ENCODE results near the gene NLRP6.
"Not testable (repeated sequence)": the region's sequence is repeated elsewhere in the genome, so short reads cannot be mapped to it uniquely, and the experiment has no call there.

NLRP6 gene

DNA sequence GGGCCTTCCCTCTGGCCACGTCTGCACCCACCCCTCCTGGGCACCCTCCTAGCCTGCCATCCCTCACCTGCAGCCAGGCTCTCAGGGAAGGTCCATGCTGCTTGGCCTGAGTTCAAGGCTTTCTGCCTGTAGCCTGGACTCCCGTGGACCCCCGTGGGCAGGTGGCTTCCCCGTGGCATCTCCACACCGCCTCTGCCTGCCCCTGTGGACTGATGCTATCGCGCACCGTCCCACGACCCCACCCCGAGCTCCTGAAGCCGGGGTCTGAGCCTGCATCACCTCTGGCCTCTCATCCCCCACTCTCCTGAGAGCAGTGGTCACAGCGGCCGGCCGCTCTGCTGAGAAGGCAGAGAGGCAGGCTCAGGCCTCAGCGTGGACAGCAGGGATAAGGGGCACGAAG lies 16.6 kb downstream of the NLRP6 start:
- no peak for DNase-seq

DNA sequence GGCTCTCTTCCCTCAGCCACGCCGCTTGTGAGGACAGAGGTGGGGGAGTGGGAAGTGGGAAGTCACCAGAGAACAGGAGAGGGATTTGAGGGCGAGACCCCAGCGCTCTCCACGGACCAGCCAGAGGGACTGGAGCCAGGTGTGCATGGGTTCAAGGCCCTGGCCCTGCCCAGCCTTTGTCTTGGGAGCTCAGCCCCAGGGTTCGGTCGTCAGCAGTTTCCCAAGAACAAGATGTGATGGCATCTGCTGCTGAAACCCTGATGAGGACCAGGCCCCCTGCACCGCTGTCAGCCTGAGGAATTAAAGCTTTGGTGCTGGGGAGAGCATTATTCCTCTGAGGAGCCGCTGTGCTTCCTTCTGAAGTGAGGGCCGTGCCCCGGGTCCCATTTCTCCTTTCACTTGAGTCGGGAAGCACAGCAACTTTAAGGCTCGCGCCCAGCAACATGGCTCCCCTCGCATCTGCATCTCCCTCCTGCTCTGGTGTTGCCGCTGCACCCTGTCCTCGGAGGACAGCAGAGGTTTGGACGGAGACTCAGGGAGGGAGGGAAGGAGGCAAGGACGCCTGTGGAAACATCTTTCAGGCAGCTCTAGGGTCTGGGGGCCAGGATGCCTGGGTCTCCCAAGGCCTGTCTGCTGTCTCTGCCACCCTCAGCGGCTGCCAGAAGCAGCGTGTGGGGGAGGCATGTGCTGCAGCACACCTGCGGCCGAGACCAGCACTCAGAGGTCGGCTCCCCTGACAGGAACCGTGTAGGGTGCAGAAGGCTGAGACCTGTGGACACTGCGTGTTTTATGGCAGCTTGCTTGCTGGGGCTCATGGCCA lies 17.4 kb downstream of the NLRP6 start:
- no peak for DNase-seq

DNA sequence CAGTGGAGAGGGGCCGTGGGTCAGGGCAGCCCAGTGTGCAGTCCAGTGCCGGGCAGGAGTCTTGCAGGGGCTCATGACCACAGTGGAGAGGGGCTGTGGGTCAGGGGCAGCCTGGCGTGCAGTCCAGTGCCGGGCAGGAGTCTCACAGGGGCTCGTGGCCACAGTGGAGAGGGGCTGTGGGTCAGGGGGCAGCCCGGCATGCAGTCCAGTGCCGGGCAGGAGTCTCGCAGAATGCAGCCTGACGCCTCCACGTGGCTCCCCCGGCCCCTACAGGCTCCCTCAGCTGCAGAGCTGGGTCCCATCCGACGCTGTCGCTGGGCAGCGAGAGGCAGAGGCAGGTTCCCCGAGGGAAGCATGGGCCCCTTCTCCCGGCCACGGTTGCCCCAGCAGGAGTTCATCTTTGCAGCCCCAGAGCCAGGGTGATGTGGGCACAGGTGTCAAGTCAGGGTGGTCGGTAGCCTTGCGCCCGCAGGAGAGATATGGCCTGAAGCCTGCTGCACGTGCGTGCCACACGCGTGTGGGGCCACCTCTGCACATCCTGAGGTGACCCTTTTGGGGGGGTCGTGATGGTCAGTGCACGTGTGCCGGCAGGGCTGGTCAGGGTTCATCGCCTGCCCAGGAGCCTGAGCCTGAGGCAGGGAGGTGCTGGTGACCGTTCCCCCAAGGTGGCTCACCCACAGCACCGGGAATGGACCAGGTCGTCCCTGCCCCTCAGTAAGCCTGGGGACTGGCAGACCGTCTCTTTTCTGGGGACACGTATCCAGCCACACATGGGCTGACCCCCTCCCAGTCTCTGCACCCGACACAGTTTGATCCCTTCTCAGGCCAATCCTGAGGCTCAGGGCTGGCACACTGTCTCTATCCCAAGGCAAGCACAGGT lies 18.2 kb downstream of the NLRP6 start:
- DNase-seq: no peak

DNA sequence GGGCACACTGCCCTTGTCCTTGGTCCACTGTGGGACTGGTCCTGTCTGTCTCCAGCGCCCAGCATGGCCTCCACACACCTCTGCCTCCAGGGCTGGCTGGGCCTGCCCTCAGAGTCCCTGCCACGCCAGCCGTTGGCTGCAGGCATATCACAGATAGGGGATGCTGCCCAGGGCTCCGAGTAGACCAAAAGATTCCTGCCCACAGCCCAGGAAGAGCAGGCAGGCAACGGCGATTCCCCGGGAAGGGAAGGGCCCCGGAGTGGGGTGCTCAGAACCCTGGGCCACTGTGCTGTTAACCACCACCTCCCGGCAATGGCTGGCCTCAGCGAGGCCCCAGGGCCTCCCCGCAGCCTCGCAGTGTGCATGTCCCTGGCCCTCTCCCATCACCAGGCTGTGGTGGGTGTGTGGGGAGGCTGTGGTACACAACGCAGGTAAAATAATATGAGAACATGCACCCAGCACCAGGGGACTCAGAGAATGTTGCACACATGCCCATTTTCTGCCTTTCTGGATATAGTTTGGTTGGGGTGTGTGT lies 18.9 kb downstream of the NLRP6 start:
- no peak for DNase-seq

DNA sequence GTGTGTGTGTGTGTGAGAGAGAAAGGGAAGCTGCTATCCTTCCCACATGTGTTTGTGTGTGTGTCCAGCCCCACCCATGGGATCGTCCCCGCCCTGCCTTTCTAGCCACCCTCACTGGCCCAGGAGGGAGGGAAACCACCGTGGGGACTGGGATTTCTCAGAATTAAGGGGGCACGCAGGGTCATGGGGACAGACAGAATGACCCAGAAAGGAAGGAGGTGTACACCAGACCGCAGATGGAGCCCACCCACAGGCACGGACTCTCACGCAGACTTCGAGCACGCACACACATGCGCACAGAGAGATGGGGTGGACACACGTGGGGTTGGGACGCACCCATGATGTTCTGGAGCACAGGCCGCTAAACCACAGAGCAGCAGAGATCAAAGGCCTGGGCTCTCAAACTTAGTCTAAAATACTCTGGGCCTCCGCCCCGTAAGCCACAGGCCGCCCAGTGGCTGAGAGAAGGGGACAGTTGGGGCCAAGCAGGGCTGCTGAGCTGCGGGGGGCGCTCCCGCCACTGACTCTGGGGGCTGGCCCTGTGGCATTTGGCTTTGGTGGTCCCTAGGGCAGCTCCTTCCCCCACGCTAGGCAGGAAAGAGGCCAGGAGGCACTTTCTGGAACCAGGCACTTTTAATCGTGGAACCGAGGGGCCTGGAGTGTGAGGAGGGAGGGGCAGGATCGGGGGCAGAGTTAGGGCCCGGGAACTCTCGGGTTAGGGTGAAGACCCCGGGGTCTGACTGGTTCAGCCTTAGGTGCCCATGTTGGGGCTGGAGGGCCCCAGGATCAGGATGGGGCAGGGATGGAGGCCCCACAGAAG lies 19.6 kb downstream of the NLRP6 start:
- DNase-seq: no peak

DNA sequence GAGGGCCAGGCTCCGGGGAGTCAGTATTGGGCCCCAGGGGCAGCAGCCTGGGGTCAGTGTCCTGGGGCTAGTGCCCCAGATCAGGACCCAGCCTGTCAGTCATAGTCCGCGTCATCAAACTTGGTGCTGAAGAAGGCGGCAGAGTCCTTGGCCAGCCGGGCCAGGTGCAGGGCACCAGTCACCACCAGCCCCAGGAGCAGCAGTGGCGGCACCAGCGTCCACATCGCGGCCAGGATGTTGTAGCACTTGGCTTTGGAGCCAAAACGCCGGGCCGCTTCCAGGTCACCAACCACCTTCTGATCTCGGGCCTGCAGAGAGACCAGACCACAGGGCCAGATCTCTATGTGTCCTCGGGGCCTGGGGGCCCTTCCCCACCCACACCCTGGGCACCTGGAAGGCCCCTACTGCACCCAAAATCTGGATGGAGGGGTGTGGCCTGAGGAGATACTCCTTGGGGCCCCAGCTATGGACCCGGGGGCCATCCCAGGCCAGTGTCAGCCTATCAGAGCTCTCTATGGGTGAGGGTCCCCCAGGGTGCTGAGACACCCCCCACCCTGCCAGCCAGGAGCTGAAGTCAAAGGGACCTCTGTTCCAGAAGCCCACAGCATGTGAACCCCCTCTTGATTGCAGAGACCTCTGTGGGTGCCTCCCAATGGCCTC lies 20.3 kb downstream of the NLRP6 start:
- DNase-seq: no peak

DNA sequence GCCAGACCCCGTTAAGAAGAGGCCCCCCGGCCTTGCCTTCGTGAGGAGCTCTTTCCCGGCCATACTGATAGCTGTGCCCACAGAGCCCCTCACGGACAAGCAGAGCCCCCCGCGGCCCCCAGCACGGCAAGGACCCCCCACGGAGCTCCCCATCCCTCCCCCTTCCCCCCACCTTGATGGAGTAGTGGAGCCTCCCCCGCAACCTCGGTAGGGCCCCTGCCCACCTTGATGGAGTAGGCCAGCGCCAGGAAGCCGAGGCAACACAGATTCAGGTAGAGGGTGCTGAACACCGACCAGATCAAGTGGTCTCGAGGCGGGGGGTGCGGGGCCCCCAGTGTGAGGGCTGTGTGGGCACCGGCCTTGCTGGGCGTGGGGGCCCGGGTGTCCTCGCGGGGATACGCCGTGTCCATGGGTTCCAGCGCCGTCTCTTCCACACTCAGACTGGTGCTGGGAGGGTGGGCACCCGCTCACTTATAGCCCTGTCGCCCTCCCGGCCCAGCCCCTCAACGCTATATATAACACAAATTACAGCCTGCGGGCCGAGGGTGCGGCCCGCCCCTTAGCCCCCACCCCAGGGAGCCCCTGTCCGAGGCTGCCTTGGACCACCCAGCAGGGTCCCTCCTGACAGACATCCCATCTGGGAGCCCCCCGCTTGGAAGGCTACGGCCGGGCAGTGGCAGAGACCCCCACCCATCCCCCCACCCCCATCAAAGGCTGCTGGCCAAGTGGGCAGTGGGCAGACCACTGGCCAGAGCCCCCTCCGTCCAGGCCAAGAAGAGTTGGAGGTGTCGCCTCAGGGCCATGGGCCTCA lies 21.1 kb downstream of the NLRP6 start, which contains the start of gene IFITM5:
TSS of gene IFITM5 (minus strand) at position 446 of the 811 bp plus-strand sequence. CDS start at position 410, 36 bp downstream.
- DNase-seq: no peak

DNA sequence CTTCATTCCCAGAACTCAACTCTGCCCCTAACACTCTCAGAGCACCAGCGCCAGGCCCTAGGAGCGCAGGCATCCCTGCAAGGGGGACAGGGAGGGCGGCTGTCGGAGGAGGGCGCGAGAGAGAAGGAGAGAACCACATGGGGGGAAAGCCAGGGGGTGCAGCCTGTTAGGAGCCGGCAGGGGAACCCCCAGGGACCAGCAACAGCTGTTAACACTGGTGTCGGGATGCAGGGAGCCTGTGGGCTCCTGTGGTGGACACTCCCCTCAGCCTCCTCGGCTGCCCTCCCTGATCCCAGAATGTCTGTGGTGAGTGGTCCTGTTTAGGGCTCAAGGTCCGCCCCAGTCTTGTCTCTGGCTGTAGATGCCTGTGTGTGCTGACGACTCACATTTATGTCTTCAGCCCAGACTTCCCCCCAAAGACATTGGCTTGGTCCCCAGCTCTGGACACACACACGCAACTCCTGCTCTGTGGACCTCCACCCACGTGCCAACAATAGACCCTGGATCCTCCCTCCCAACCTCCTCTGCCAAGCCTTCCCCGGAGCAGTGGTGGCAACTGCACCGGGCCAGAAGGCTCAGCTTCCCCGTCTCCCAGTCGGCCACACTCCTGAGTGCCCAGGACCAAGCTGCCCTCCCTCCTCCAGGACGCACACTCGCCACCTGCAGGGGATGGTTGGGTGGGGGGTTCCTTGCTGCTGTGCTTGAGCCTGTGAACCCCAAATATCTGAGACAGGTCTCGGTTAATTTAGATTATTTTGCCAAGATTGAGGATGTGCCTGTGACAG lies 21.9 kb downstream of the NLRP6 start:
- no peak for DNase-seq

DNA sequence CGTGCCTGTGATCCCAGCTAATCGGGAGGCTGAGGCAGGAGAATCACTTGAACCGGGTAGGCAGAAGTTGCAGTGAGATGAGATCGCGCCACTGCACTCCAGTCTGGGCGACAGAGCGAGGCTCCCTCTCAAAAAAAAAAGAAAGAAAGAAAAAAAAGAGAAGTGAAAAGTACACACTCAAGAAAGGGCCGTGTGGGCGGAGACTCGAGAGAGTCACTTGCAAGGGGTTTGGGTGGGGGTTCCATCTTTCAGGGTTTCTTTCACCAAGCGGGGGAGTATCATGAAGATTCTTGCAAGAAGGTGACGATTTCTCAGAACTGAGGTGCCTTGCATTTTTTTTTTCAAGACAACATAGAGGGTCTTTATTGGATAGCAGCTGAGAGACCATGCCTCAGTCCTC lies 25.2 kb downstream of the NLRP6 start:
- DNase-seq: no peak

DNA sequence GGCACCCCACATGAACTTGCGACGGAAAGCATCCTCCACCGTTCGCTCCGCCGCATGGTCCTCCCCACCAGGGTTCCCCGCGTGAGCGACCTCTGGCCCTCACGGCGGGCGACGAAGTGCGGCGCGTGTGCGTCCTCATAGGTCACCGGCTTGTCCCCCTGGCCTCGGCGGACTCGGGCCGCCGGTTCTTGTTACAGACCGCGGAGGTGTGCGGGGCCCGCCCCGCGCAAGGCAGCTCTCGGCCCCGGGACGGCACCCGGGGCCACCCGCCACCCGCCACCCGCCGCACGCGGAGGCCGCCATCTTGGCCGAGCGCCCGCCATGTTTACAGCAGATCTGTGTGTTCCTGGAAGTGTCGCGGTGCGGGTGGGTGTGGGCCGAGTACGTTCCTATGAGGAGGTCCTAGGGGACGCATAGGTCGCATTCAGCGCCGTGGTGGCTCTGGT lies 25.9 kb downstream of the NLRP6 start:
- DNase-seq: no peak

DNA sequence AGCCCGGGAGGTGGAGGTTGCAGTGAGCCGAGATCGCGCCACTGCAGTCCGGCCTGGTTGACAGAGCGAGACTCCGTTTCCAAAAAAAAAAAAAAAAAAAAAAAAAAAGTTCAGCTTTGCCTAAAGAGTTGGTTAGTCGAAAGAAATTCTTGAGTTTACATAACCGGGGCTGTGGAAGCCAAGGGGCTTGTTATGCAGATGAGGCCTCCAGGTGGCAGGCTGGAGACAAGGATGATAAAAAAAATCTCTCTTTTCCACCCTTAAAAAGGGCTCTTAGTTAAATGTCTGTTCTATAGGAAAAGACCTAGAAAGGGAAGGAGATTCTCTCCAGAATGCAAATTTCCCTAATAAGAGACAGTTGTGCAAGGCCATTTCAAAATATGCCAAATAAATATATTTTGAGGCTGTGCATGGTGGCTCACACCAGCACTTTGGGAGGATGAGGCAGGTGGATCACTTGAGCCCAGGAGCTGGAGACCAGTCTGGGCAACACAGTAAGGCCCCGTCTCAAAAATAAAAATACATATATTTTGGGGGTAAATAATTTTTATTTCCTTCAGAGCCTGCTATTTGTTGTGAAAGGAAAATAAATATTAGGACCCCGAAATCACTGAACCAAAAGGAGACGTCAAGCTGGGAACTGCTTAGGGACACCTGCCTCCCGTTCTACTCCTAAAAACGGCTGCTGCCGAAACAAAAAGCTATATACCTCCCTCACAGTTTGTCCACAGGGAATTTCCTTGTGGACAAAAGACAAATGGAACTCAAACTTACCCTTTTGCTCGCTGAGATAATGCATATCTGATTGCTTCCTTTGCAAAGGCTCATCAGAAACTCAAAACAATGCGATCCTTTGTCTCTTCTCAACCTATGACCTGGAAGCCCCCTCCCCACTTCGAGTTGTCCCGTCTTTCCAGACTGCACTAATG lies 27.0 kb downstream of the NLRP6 start:
- DNase-seq: no peak

DNA sequence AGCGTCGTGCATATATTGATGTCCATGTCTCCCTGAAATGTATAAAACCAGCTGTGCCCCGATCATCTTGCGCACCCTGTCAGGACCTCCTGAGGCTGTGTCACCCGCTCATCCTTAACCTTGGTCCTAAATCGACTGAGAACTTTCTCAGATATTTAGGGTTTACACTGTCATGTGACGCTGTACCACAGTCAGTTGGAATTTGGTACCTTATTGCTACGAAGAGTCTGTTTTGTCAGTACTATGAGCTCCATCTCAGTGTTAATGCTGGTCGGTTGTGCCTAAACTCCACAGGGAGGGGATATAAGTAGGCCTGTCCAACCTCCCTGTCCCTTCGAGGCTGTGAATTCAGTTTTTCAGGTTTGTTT lies 27.6 kb downstream of the NLRP6 start:
- DNase-seq: no peak

DNA sequence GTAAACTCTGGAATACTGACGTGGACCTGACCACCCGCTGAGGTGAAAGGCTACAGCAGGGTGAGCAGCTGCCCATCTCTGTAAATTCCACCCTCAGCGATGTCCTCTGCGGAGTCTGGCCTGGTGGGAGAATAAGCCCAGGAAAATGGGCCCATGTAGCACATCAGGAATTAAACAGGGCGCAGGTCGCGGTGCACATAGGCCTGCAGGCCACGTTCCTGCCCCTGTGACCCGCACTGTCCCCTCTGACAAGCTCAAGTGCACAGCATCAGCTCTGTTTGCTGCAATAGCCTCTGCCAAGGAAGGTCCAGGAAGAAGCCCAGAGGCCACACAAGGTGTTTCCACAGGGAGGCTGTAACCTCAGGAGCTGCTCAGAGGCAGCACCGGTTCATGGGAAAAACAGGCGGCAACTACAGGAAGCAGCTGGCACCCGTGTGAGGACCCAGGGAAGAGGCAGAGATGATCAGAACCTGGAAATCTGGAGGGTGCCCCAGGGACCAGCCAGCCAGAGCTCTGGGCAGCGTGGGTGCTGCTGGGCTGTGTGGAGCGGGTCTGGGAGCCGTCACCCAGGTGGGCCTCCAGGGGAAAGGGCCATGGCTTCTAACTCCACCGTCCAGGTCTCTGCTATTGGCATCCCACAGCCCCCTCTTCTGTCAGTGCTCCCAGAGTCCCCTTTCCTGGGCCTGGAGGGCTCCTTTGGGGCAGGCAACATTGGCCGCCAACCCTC lies 28.6 kb downstream of the NLRP6 start:
- no peak for DNase-seq

DNA sequence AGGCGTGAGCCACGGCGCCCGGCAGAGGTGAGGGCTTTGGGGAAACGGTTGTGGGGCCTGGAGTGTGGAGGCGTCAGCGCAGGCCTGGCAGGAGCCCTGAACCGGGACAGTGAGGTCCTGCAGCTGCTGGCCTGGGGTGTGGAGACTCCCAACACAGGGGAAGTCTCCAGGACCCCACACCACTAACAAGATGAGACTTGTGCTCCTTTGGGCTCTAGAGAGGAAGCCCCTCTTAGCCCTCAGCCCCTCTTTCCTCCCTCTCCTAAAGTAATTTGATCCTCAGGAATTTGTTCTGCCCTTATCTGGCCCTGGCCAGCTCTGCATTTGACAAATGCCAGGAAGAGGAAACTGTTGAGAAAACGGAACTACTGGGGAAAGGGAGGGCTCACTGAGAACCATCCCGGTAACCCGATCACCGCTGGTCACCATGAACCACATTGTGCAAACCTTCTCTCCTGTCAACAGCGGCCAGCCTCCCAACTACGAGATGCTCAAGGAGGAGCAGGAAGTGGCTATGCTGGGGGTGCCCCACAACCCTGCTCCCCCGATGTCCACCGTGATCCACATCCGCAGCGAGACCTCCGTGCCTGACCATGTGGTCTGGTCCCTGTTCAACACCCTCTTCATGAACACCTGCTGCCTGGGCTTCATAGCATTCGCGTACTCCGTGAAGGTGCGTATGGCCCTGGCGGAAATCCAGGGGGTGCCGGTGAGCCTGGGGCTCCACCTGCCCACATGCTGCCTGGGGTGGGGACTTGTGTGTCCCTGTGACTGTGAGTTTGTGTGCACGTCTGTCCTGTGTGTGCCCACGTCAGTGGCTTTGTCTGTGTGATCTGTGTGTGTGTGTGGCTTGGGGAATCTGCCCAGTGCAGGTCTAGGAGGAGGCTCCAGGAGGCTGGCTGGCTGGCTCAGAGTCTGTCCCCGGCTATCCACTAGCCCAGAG lies 29.8 kb downstream of the NLRP6 start, which contains the start of gene IFITM2:
TSS of gene IFITM2 (plus strand) at position 51 of the 943 bp plus-strand sequence. CDS start at position 428, 377 bp downstream.
- not testable (repeated sequence) for DNase-seq

DNA sequence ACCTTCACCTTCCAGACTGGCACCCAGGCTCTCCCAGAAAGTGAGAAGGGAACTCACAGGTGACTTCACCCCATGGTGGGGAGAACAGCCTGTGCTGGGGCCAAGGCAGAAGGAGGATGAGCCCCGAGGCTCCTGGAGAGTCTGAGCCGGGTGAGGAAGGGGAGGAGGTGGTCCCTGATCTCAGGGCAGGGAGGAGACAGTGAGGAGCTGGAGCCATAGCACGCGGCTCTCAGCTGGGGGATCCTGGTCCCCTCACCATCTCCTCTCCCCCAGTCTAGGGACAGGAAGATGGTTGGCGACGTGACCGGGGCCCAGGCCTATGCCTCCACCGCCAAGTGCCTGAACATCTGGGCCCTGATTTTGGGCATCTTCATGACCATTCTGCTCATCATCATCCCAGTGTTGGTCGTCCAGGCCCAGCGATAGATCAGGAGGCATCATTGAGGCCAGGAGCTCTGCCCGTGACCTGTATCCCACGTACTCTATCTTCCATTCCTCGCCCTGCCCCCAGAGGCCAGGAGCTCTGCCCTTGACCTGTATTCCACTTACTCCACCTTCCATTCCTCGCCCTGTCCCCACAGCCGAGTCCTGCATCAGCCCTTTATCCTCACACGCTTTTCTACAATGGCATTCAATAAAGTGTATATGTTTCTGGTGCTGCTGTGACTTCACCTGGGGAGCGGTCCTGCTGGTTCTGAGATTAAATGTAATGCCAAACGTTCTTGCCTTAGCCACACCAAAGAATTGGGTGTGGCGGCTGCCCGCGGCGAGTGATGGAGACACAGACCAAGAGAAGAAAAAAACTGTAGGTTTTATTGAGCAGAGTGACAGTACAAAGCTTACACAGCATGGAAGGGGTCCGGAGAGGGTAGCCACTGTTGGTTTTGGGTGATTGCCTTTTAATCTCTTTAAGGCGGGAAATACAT lies 30.8 kb downstream of the NLRP6 start:
- DNase-seq: not testable (repeated sequence)

DNA sequence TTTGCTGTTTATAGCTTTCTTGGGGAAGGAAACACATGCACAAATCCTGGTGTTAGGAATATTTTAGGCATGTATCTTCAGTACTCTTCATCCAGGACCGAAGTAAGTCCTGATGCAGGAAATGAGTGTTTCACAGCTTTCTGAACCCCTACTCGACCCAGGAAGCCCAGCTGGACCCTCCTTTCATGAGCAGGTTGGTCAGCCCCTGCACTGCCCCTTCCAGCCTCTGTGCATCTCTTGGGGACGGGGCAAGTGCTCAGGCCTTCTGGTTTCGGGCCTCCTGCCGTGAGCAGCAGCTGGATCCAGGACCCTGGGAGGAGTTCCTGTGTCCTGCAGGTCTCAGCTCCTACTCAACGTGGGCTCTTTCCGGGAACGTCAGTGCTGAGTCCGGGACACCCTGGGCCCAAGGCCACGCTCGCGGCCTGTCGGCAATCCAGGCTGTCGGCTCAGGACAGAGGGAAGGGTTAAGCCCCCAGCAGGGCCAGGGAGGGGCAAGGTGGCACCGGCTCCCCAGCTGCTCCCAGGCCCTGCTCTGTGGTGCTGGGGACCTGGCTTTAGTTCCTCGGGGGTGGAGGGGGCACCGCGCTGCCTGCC lies 31.9 kb downstream of the NLRP6 start:
- DNase-seq: not testable (repeated sequence)
